Measurements from ENCODE around the gene ASNSD1. TPM values are rescaled to one million over a fixed set of nuclear protein-coding genes. Genes with fewer than 3 reads are reported as not detected.
"Not testable (repeated sequence)": the region's sequence is repeated elsewhere in the genome, so short reads cannot be mapped to it uniquely, and the experiment has no call there.

Gene ASNSD1
- total RNA-seq, 4 donors from 2014 or later = 42.6 to 66.6 (median 53.4) TPM

DNA sequence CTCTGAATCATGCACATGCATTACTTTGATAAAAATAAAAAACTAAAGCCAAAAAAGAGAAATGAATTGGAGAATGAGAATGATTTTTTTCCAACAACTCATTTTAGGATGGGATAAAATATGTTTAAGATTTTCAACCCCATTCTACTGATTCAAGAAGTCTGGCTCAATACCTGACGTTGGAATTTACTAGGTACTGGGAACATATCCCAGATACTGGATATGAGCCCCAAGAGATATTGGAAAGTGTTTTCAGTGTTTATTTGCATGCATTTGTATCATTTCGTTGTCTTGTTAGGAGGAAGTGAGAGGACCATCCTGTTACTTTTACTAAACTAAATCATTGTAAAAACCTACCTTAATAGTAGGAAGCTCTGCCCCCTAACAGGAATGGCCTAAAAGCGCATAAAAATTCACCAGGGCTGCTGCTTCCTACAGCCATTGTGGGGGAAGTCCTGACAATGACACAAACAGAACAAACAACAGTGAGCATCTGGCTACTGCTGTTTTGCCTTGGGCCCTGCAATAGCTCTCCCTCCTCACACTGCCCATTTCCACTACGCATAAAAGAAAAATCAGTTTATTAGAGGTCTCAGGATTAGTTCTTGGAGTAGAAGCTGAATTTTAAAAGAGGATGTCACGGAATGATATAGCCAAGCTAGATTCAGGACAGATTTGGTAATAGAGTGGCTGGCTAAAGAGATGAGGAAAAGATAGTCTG lies 48.4 kb downstream of the ASNSD1 start:
- 73 to 81% methylated on average over 5 of the region's 5 CpGs for WGBS, 2 donors
- no peaks in the 10 kb centered on the region for H3K9me3 ChIP-seq
- no peak for TF ChIP-seq EP300 (IDR thresholded peaks at IDR 0.05)
- TF ChIP-seq, protein P1, sequence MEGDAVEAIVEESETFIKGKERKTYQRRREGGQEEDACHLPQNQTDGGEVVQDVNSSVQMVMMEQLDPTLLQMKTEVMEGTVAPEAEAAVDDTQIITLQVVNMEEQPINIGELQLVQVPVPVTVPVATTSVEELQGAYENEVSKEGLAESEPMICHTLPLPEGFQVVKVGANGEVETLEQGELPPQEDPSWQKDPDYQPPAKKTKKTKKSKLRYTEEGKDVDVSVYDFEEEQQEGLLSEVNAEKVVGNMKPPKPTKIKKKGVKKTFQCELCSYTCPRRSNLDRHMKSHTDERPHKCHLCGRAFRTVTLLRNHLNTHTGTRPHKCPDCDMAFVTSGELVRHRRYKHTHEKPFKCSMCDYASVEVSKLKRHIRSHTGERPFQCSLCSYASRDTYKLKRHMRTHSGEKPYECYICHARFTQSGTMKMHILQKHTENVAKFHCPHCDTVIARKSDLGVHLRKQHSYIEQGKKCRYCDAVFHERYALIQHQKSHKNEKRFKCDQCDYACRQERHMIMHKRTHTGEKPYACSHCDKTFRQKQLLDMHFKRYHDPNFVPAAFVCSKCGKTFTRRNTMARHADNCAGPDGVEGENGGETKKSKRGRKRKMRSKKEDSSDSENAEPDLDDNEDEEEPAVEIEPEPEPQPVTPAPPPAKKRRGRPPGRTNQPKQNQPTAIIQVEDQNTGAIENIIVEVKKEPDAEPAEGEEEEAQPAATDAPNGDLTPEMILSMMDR (IDR thresholded peaks at IDR 0.05) = no peak
- TF ChIP-seq POLR2A (IDR thresholded peaks at IDR 0.05) = no peak
- H3K27ac ChIP-seq = no peak overlapping the region
- H3K4me3 ChIP-seq = no peak overlapping the region
- no peaks in the 10 kb centered on the region for H3K27me3 ChIP-seq
- no peaks in the 10 kb centered on the region for H3K4me1 ChIP-seq
- no peak for DNase-seq (ENCODE audit: low spot score in 2 of 2)
- peaks cover 0 to 48% (median 0%) of the 10 kb centered on the region in 3 donors for H3K36me3 ChIP-seq

DNA sequence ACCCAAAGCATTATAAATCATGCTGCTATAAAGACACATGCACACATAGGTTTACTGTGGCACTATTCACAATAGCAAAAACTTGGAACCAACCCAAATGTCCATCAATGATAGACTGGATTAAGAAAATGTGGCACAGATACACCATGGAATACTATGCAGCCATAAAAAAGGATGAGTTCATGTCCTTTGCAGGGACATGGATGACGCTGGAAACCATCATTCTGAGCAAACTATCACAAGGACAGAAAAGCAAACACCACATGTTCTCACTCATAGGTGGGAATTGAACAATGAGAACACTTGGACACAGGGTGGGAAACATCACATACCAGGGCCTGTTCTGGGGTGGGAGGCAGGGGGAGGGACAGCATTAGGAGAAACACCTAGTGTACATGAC lies 56.3 kb downstream of the ASNSD1 start:
- not testable (repeated sequence) for H3K27ac ChIP-seq; H3K9me3 ChIP-seq; H3K4me1 ChIP-seq; H3K4me3 ChIP-seq; DNase-seq (ENCODE audit: low spot score in 2 of 2); H3K27me3 ChIP-seq
- H3K36me3 ChIP-seq = peaks cover 0 to 31% (median 0%) of the 10 kb centered on the region in 3 donors
- 74 to 88% methylated on average over 1 of the region's 1 CpG for WGBS, 2 donors

DNA sequence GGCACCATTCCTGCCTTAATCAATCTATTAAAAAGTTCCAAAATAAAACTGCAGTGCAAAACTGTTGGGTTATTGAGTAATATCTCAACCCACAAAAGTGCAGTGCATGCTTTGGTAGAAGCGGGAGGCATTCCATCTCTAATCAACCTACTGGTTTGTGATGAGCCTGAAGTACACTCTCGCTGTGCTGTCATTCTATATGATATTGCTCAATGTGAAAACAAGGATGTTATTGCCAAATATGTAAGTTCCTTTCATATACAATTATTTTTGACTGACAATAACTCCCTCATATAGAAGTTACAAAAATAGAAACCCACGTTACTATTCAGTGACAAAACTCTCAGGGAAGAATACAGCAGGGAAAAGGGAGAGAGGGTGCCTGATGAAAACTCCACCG lies 58.3 kb downstream of the ASNSD1 start:
- H3K27ac ChIP-seq = no peak overlapping the region
- whole genome bisulfite sequencing, 2 donors = 82 to 83% methylated on average over 4 of the region's 4 CpGs
- H3K27me3 ChIP-seq = no peaks in the 10 kb centered on the region
- DNase-seq (ENCODE audit: low spot score in 2 of 2) = no peak
- H3K9me3 ChIP-seq = peaks cover 0 to 8% (median 0%) of the 10 kb centered on the region in 4 donors
- no peak for TF ChIP-seq POLR2A (IDR thresholded peaks at IDR 0.05)
- TF ChIP-seq, protein P1 (IDR thresholded peaks at IDR 0.05) = no peak
- TF ChIP-seq EP300 (IDR thresholded peaks at IDR 0.05) = no peak
- H3K4me1 ChIP-seq = no peaks in the 10 kb centered on the region
- peaks cover 0 to 33% (median 0%) of the 10 kb centered on the region in 3 donors for H3K36me3 ChIP-seq
- H3K4me3 ChIP-seq = no peak overlapping the region

Other genes with a start within 250 kb of the ASNSD1 start
- gene WDR75, start 220.0 kb upstream of the ASNSD1 start, total RNA-seq = 10 to 100 TPM; 24.1 to 46.0 (median 37.5) TPM
- gene SLC40A1, start 80.7 kb upstream of the ASNSD1 start, total RNA-seq = 10 to 100 TPM; 26.0 to 51.1 (median 36.0) TPM
- gene ANKAR, start 13.2 kb downstream of the ASNSD1 start, total RNA-seq = 10 to 100 TPM; 14.9 to 38.8 (median 27.8) TPM
- 10 to 100 TPM in 3 of 4 donors, 1 to 10 TPM in 1; 8.4 to 26.4 (median 11.8) TPM for gene OSGEPL1, start 101.3 kb downstream of the ASNSD1 start, total RNA-seq
- 10 to 100 TPM; 62.1 to 88.6 (median 66.2) TPM for gene ORMDL1, start 122.9 kb downstream of the ASNSD1 start, total RNA-seq
- gene PMS1, start 123.0 kb downstream of the ASNSD1 start, total RNA-seq = 10 to 100 TPM; 11.2 to 33.0 (median 21.0) TPM

Data from tibial nerve (tissue), 4 donors.